PC-9 (cell line): ENCODE results near the gene FAM117B. TPM values are rescaled to one million over a fixed set of nuclear protein-coding genes. Genes with fewer than 3 reads are reported as not detected.

Experiments used
- BruUV-seq: library from RNA; stranded (reverse); fragments of 400-500 nt; replicated peaks from 2 replicates; lab custom pipeline; 2021; lab: Mats Ljungman, UMichigan
- CTCF ChIA-PET: fragments of 300-600 bp; sonication (Branson Sonifier 250); formaldehyde crosslinking; loops from one replicate; lab custom pipeline; 2022; ENCODE audit warnings: antibody characterized with exemption; lab: Charles Lee
- POLR2A ChIA-PET: fragments of 300-600 bp; sonication (Branson Sonifier 250); formaldehyde crosslinking; loops from one replicate; lab custom pipeline; 2022; ENCODE audit warnings: antibody characterized with exemption; ENCODE audit not compliant: unreplicated experiment; lab: Charles Lee
- DNase-seq, 2 experiments: peaks; one replicate each; pipeline versions ENCODE4 v3.0.0 to v3.0.0-alpha.2; 2015 to 2022; ENCODE audit warnings: mixed read lengths in 1 of 2
- H2AFZ ChIP-seq: fragments of 200-600 bp; sonication (generic); 2 replicates; pipeline ENCODE4 v1.8.1; 2017; ENCODE audit warnings: antibody characterized with exemption
- H3F3A ChIP-seq: fragments of 200-600 bp; sonication (generic); 2 replicates; pipeline ENCODE4 v1.8.1; 2017; ENCODE audit warnings: antibody characterized with exemption, mild to moderate bottlenecking, low read depth; ENCODE audit not compliant: insufficient read depth
- H3K27ac ChIP-seq: fragments of 200-600 bp; sonication (generic); 2 replicates; pipeline ENCODE4 v1.6.1; 2016; ENCODE audit warnings: mixed run types
- H3K27me3 ChIP-seq: fragments of 200-600 bp; sonication (generic); 2 replicates; pipeline ENCODE4 v1.6.1; 2016; ENCODE audit warnings: low read depth, mixed run types; ENCODE audit not compliant: insufficient read depth
- H3K36me3 ChIP-seq: fragments of 200-600 bp; sonication (generic); 2 replicates; pipeline ENCODE4 v1.6.1; 2016; ENCODE audit warnings: low read depth, mixed run types
- H3K4me1 ChIP-seq: fragments of 200-600 bp; sonication (generic); replicated peaks from 2 replicates; pipeline ENCODE4 v1.6.1; 2016; ENCODE audit warnings: mixed run types; ENCODE audit not compliant: insufficient read depth
- H3K4me2 ChIP-seq: fragments of 200-600 bp; sonication (generic); 2 replicates; pipeline ENCODE4 v1.6.1; 2017; ENCODE audit warnings: mixed run types
- H3K4me3 ChIP-seq: fragments of 200-600 bp; sonication (generic); 2 replicates; pipeline ENCODE4 v1.6.1; 2016; ENCODE audit warnings: mixed run types
- H3K79me2 ChIP-seq: fragments of 200-600 bp; sonication (generic); 2 replicates; pipeline ENCODE4 v1.6.1; 2017; ENCODE audit warnings: low read depth, mixed run types
- H3K9me2 ChIP-seq: fragments of 200-600 bp; sonication (generic); 2 replicates; pipeline ENCODE4 v1.8.1; 2017; ENCODE audit warnings: mild to moderate bottlenecking; ENCODE audit not compliant: insufficient read depth
- H3K9me3 ChIP-seq: fragments of 200-600 bp; sonication (generic); 2 replicates; pipeline ENCODE4 v1.8.1; 2016; ENCODE audit warnings: low read depth; ENCODE audit not compliant: insufficient read depth
- H4K20me1 ChIP-seq: fragments of 200-600 bp; sonication (generic); 2 replicates; pipeline ENCODE4 v1.8.1; 2017; ENCODE audit not compliant: insufficient read depth
- CTCF ChIP-seq: fragments of 200-600 bp; sonication (generic); conservative IDR thresholded peaks from 2 replicates; pipeline ENCODE4 v1.6.1; 2017; ENCODE audit warnings: mixed run types, antibody characterized with exemption, mild to moderate bottlenecking, moderate library complexity
- EZH2 ChIP-seq: fragments of 200-600 bp; sonication (generic); IDR thresholded peaks from 2 replicates; pipeline ENCODE4 v1.8.0; 2017; ENCODE audit warnings: antibody characterized with exemption, low read depth
- intact Hi-C: fragments of 100-400 bp; cut with micrococcal nuclease; formaldehyde crosslinking; loops from one replicate; pipeline ENCODE4 v1.10.0; 2022; ENCODE audit not compliant: unreplicated experiment
- total RNA-seq: library from RNA; stranded (reverse); gene quantifications from 2 replicates; pipeline ENCODE4 v1.2.3, GENCODE V29; 2021

FAM117B gene
- total RNA-seq, 1 experiment from 2014 or later: 8.2 TPM

GRCh38 chr2:202782940-202783558 is 148.3 kb downstream of the FAM117B start:
- CTCF ChIA-PET: no interaction called here

GRCh38 chr2:202786842-202787241 is 152.1 kb downstream of the FAM117B start:
- Histone ChIP-seq H4K20me1 (no peaks in the 10 kb centered on the region), H2AFZ (no peak overlapping the region), H3K79me2 (no peaks in the 10 kb centered on the region), H3K27ac (no peak overlapping the region), H3K27me3 (no peaks in the 10 kb centered on the region), H3F3A (no peaks in the 10 kb centered on the region), H3K4me1 (no peaks in the 10 kb centered on the region), H3K4me2 (no peak overlapping the region), H3K9me2 (no peaks in the 10 kb centered on the region), H3K36me3 (no peaks in the 10 kb centered on the region), H3K4me3 (no peak overlapping the region), H3K9me3 (no peaks in the 10 kb centered on the region)
- ChIA-PET CTCF (no interaction called here), POLR2A (interaction anchor here (0.5 kb wide), 1 partner anchor 50 kb away, joined by 8 read pairs; no protein-coding TSS in a partner anchor)
- no peak for DNase-seq
- TF ChIP-seq EZH2 (no peak), CTCF (no peak)
- no TSS peak for BruUV-seq
- intact Hi-C loops: no loop called here

More at GRCh38 chr2:202782940-202783558, 148.3 kb downstream of the FAM117B start:
- BruUV-seq: no TSS peak
- no peak overlapping the region for H3K4me2 ChIP-seq
- no peaks in the 10 kb centered on the region for H4K20me1 ChIP-seq
- H3K27ac ChIP-seq: no peak overlapping the region
- DNase-seq: no peak
- peaks cover 14% of the 10 kb centered on the region for H3K4me1 ChIP-seq
- H3F3A ChIP-seq: peaks cover 5% of the 10 kb centered on the region; the same call in 1 of the 2 replicates
- intact Hi-C loops: no loop called here
- no peak overlapping the region for H3K4me3 ChIP-seq
- TF ChIP-seq CTCF (no peak), EZH2 (no peak)
- no peak overlapping the region for H2AFZ ChIP-seq
- no peaks in the 10 kb centered on the region for H3K9me3 ChIP-seq
- H3K27me3 ChIP-seq: no peaks in the 10 kb centered on the region
- POLR2A ChIA-PET: interaction anchor here (0.5 kb wide), 1 partner anchor 751 kb away, joined by 4 read pairs; no protein-coding TSS in a partner anchor
- H3K9me2 ChIP-seq: no peaks in the 10 kb centered on the region
- no peaks in the 10 kb centered on the region for H3K36me3 ChIP-seq
- H3K79me2 ChIP-seq: no peaks in the 10 kb centered on the region

- Histone ChIP-seq H3K4me3 (no peak overlapping the region), H2AFZ (no peak overlapping the region), H3K27me3 (no peaks in the 10 kb centered on the region), H3K4me1 (no peaks in the 10 kb centered on the region), H3K9me2 (no peaks in the 10 kb centered on the region), H3K36me3 (no peaks in the 10 kb centered on the region), H3K4me2 (no peak overlapping the region), H3K79me2 (no peaks in the 10 kb centered on the region), H3F3A (no peaks in the 10 kb centered on the region), H3K27ac (no peak overlapping the region), H3K9me3 (no peaks in the 10 kb centered on the region), H4K20me1 (no peaks in the 10 kb centered on the region)
- intact Hi-C loops: no loop called here
- no TSS peak for BruUV-seq
- POLR2A ChIA-PET: no interaction called here
- CTCF ChIA-PET: no interaction called here
- TF ChIP-seq CTCF (no peak), EZH2 (no peak)
- no peak for DNase-seq
Observed at GRCh38 chr2:202790676-202791075, 155.9 kb downstream of the FAM117B start.
